22Rv1 (cell line): ENCODE data around the gene TMEM212.

Experiments used
- CTCF ChIP-seq: fragments of 450-650 bp; IDR thresholded peaks from 2 replicates; pipeline ENCODE4 v1.5.1; 2017; ENCODE audit warnings: mild to moderate bottlenecking
- ZFX ChIP-seq: fragments of 450-650 bp; IDR thresholded peaks from 2 replicates; pipeline ENCODE4 v1.6.1; 2017; ENCODE audit warnings: antibody characterized with exemption, borderline replicate concordance

GRCh38 chr3:171883893-171884279 lies 40.7 kb downstream of the TMEM212 start:
- TF ChIP-seq CTCF = no peak
- TF ChIP-seq ZFX = no peak
